PC-3 (cell line): ENCODE results near the gene IGFBP2. TPM values are rescaled to one million over a fixed set of nuclear protein-coding genes. Genes with fewer than 3 reads are reported as not detected.
A peak's percentile ranks its signal among the peaks of the same experiment; 100 is the strongest.

Source experiments
- ATAC-seq: fragments of 200-7000 bp; cut with Tn5 transposase; 2 replicates; pipeline ENCODE4 v1.9.1; 2020; ENCODE audit warnings: mild to moderate bottlenecking, moderate library complexity
- BruUV-seq: library from RNA; stranded (reverse); fragments of 400-500 nt; replicated peaks from 2 replicates; lab custom pipeline; 2021; lab: Mats Ljungman, UMichigan
- CTCF ChIA-PET: fragments of 300-600 bp; sonication (Branson Sonifier 250); formaldehyde crosslinking; loops from one replicate; lab custom pipeline; 2022; ENCODE audit warnings: antibody characterized with exemption; lab: Charles Lee
- POLR2A ChIA-PET: fragments of 300-600 bp; sonication (Branson Sonifier 250); formaldehyde crosslinking; loops from one replicate; lab custom pipeline; 2022; ENCODE audit warnings: antibody characterized with exemption; ENCODE audit not compliant: unreplicated experiment; lab: Charles Lee
- DNase-seq: peaks from one replicate; pipeline ENCODE4 v3.0.0-alpha.2; 2015
- H2AFZ ChIP-seq: fragments of 300-600 bp; sonication (generic); 2 replicates; pipeline ENCODE4 v1.6.0; 2016; ENCODE audit warnings: antibody characterized with exemption, low read length
- H3F3A ChIP-seq: fragments of 300-600 bp; sonication (generic); one replicate; pipeline ENCODE4 v1.6.0; 2017; ENCODE audit warnings: antibody characterized with exemption, low read length, control low read depth, mild to moderate bottlenecking; ENCODE audit not compliant: unreplicated experiment
- H3K27ac ChIP-seq: fragments of 300-600 bp; sonication (generic); 2 replicates; pipeline ENCODE4 v1.5.1; 2016; ENCODE audit warnings: mild to moderate bottlenecking, low read length
- H3K27me3 ChIP-seq: fragments of 300-600 bp; sonication (generic); 2 replicates; pipeline ENCODE4 v1.6.1; 2016; ENCODE audit warnings: low read length, mixed read lengths
- H3K36me3 ChIP-seq: fragments of 300-600 bp; sonication (generic); 2 replicates; pipeline ENCODE4 v1.6.1; 2016; ENCODE audit warnings: low read depth, mixed run types, low read length, mixed read lengths
- H3K4me1 ChIP-seq: fragments of 300-600 bp; sonication (generic); 2 replicates; pipeline ENCODE4 v1.5.1; 2016; ENCODE audit warnings: low read length; ENCODE audit not compliant: insufficient read depth
- H3K4me2 ChIP-seq: fragments of 300-600 bp; sonication (generic); 2 replicates; pipeline ENCODE4 v1.6.0; 2016; ENCODE audit warnings: low read length
- H3K4me3 ChIP-seq: fragments of 300-600 bp; sonication (generic); 2 replicates; pipeline ENCODE4 v1.5.1; 2016; ENCODE audit warnings: mild to moderate bottlenecking, low read length, mixed read lengths
- H3K79me2 ChIP-seq: fragments of 300-600 bp; sonication (generic); 2 replicates; pipeline ENCODE4 v1.6.1; 2017; ENCODE audit warnings: low read length, mixed read lengths
- H3K9ac ChIP-seq: fragments of 300-600 bp; sonication (generic); 2 replicates; pipeline ENCODE4 v1.6.0; 2016; ENCODE audit warnings: mild to moderate bottlenecking, low read length
- H3K9me2 ChIP-seq: fragments of 300-600 bp; sonication (generic); replicated peaks from 2 replicates; pipeline ENCODE4 v1.6.1; 2016; ENCODE audit warnings: mixed run types, low read length, mixed read lengths
- H3K9me3 ChIP-seq: fragments of 300-600 bp; sonication (generic); 2 replicates; pipeline ENCODE4 v1.6.1; 2016; ENCODE audit warnings: low read length, mixed read lengths
- H4K20me1 ChIP-seq: fragments of 300-600 bp; sonication (generic); 2 replicates; pipeline ENCODE4 v1.6.1; 2016; ENCODE audit warnings: low read length, mixed read lengths
- EZH2 ChIP-seq: fragments of 300-600 bp; sonication (generic); IDR thresholded peaks from one replicate; pipeline ENCODE4 v1.6.1; 2017; ENCODE audit warnings: antibody characterized with exemption, mild to moderate bottlenecking, low read length; ENCODE audit not compliant: unreplicated experiment
- EZH2phosphoT487 ChIP-seq: fragments of 300-600 bp; sonication (generic); IDR thresholded peaks from 2 replicates; pipeline ENCODE4 v1.6.1; 2018; ENCODE audit warnings: mild to moderate bottlenecking, antibody characterized with exemption, low read length, borderline replicate concordance
- intact Hi-C: fragments of 100-400 bp; cut with micrococcal nuclease; formaldehyde crosslinking; loops from 2 replicates; pipeline ENCODE4 v1.9.0; 2023
- total RNA-seq: library from RNA; depleted of rRNA; stranded (reverse); fragments of >200 nt; gene quantifications from 2 replicates; pipeline ENCODE4 v1.2.3, GENCODE V29; 2014
- TF ChIP-seq, protein P1 (sequence below): fragments of 300-600 bp; sonication (generic); conservative IDR thresholded peaks from 2 replicates; pipeline ENCODE4 v1.5.1; 2017; ENCODE audit warnings: antibody characterized with exemption, low read depth, mild to moderate bottlenecking, low read length

IGFBP2 gene
- total RNA-seq, 1 experiment from 2014 or later, result 174 TPM

DNA sequence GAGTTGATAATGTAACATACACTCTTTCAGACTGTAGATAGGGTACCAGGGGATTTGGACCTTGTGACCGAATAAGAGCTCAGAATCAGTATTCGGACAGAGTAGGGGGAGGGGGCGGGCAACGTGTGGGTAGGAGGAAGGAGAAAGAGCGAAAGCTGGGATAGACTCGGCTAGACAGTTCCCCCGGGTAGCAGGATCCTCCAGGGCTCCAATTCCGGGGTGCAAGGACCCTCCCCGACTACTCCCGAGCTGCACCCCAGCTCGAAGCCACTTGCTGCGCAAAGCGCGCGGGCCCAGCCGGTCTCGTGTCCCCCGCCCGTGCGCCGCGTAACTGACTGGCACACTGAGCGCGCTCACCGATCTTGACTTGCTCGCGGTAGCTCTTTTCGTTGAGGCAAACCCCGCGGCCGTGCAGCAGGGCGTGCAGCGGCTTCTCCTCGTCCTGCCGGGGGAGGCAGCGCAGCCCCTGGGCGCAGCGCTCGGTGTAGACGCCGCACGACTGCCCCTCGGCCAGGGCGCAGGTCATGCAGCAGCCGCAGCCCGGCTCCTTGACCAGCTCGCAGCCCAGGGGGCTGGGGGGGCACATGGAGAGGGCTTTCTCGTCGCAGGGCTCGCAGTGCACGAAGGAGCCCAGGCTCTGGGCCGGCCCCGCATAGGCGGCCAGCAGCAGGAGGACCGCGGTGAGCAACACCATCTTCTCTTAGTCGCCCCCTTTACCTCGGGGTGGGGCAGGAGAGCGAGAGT, 61.0 kb downstream of the IGFBP2 start:
- no peak for ATAC-seq
- Histone ChIP-seq H3K4me1 (peaks cover 50% of the 10 kb centered on the region), H3K4me3 (peak overlapping the region; percentile 83), H3K79me2 (no peaks in the 10 kb centered on the region), H3K36me3 (no peaks in the 10 kb centered on the region), H3K9me2 (no peaks in the 10 kb centered on the region), H3K9ac (peak overlapping the region; percentile 17; the same call in 1 of the 2 replicates), H3K27ac (no peak overlapping the region), H2AFZ (peak overlapping the region; percentile 71), H4K20me1 (no peaks in the 10 kb centered on the region), H3K9me3 (no peaks in the 10 kb centered on the region), H3K27me3 (no peaks in the 10 kb centered on the region), H3K4me2 (peak overlapping the region; percentile 95), H3F3A (no peaks in the 10 kb centered on the region)
- ChIA-PET CTCF (interaction anchor here (0.6 kb wide), 1 partner anchor 1019 kb away, joined by 3 read pairs; no protein-coding TSS in a partner anchor), POLR2A (interaction anchor here (0.6 kb wide), 1 partner anchor 321 kb away, joined by 3 read pairs; no protein-coding TSS in a partner anchor)
- DNase-seq, result peak; percentile 54
- TF ChIP-seq, protein P1, sequence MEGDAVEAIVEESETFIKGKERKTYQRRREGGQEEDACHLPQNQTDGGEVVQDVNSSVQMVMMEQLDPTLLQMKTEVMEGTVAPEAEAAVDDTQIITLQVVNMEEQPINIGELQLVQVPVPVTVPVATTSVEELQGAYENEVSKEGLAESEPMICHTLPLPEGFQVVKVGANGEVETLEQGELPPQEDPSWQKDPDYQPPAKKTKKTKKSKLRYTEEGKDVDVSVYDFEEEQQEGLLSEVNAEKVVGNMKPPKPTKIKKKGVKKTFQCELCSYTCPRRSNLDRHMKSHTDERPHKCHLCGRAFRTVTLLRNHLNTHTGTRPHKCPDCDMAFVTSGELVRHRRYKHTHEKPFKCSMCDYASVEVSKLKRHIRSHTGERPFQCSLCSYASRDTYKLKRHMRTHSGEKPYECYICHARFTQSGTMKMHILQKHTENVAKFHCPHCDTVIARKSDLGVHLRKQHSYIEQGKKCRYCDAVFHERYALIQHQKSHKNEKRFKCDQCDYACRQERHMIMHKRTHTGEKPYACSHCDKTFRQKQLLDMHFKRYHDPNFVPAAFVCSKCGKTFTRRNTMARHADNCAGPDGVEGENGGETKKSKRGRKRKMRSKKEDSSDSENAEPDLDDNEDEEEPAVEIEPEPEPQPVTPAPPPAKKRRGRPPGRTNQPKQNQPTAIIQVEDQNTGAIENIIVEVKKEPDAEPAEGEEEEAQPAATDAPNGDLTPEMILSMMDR, result 0 out of 2 replicates have a peak, but pooled peaks have one; percentile 16
- no peak for TF ChIP-seq EZH2
- no TSS peak for BruUV-seq
- intact Hi-C loops, result loop anchor here (10.0 kb wide), 1 partner anchor 601 kb away; no protein-coding TSS in a partner anchor

DNA sequence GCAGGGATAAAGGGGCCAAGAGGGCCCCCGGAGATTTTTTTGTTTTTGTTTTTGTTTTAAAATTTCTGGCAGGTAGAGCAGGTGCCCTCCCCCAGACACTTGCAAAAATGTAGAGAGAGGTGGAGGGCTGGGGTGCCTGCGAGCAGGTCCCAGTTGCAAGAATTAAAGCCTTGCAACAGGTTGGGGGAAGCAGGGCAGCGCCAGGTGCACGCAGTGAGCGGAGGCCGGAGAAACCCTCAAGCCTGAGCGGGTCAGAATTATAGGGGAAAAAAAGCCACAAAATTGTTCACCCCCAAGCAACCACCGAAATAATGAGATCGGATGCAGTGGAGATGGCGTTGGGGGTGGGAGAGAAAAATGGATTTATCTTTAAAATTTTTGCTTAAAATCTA, 61.6 kb downstream of the IGFBP2 start:
- Histone ChIP-seq H3K36me3 (no peaks in the 10 kb centered on the region), H3F3A (no peaks in the 10 kb centered on the region), H3K9me3 (no peaks in the 10 kb centered on the region), H3K4me2 (peak overlapping the region; percentile 95), H3K4me1 (peaks cover 50% of the 10 kb centered on the region), H3K9me2 (no peaks in the 10 kb centered on the region), H3K27ac (no peak overlapping the region), H2AFZ (peak overlapping the region; percentile 71), H3K4me3 (peak overlapping the region; percentile 83), H4K20me1 (no peaks in the 10 kb centered on the region), H3K27me3 (no peaks in the 10 kb centered on the region), H3K79me2 (no peaks in the 10 kb centered on the region), H3K9ac (peak overlapping the region; percentile 17; the same call in 1 of the 2 replicates)
- POLR2A ChIA-PET, result no interaction called here
- BruUV-seq, result no TSS peak
- no peak for ATAC-seq
- no peak for TF ChIP-seq EZH2
- TF ChIP-seq EZH2phosphoT487, result no peak
- TF ChIP-seq, protein P1, result no peak
- intact Hi-C loops, result loop anchor here (5.0 to 10.0 kb wide), 3 partner anchors 472 to 672 kb away; no protein-coding TSS in a partner anchor
- no peak for DNase-seq
- CTCF ChIA-PET, result interaction anchor here (0.7 to 1.1 kb wide), 2 partner anchors 816 to 1104 kb away, joined by 8 to 10 read pairs; no protein-coding TSS in a partner anchor
